Activated gamma-delta T cell (primary cell): Measurements from ENCODE around the gene DOCK8.

Experiments used
- DNase-seq: peaks from one replicate; lab custom pipeline; 2025; lab: John Stamatoyannopoulos, UW

The DOCK8 gene

GRCh38 chr9:266228-266627 is 51.6 kb downstream of the DOCK8 start:
- DNase-seq: no peak

- no peak for DNase-seq
These were observed 54.0 kb downstream of the DOCK8 start for GRCh38 chr9:268616-269015.

GRCh38 chr9:269081-269711 is 54.5 kb downstream of the DOCK8 start:
- no peak for DNase-seq

GRCh38 chr9:270657-271237 is 56.1 kb downstream of the DOCK8 start:
- DNase-seq: no peak

GRCh38 chr9:272251-273213 is 57.9 kb downstream of the DOCK8 start:
- no peak for DNase-seq

GRCh38 chr9:274406-274805 is 59.7 kb downstream of the DOCK8 start:
- DNase-seq: no peak

- no peak for DNase-seq
These were observed 63.1 kb downstream of the DOCK8 start for GRCh38 chr9:277601-278295.

- no peak for DNase-seq
These were observed 64.0 kb downstream of the DOCK8 start for GRCh38 chr9:278651-279050.

GRCh38 chr9:279674-280073 is 65.0 kb downstream of the DOCK8 start:
- no peak for DNase-seq

- no peak for DNase-seq
These were observed 67.3 kb downstream of the DOCK8 start for GRCh38 chr9:281741-282645.

- DNase-seq: no peak
These were observed 71.5 kb downstream of the DOCK8 start for GRCh38 chr9:286071-286740.

GRCh38 chr9:289121-289520 is 74.5 kb downstream of the DOCK8 start:
- DNase-seq: no peak

GRCh38 chr9:292915-293314 is 78.2 kb downstream of the DOCK8 start:
- DNase-seq: no peak

GRCh38 chr9:295576-295975 is 80.9 kb downstream of the DOCK8 start:
- DNase-seq: no peak

- DNase-seq: no peak
These were observed 81.7 kb downstream of the DOCK8 start for GRCh38 chr9:296411-296810.

GRCh38 chr9:297104-297972 is 82.7 kb downstream of the DOCK8 start:
- no peak for DNase-seq

GRCh38 chr9:303502-303901 is 88.8 kb downstream of the DOCK8 start:
- DNase-seq: no peak

- DNase-seq: no peak
These were observed 89.4 kb downstream of the DOCK8 start for GRCh38 chr9:304106-304505.

GRCh38 chr9:304519-305185 is 90.0 kb downstream of the DOCK8 start:
- DNase-seq: no peak
